ENCODE measurements around the gene NR4A1.

- TF ChIP-seq CTCF (IDR thresholded peaks at IDR 0.05), result no peak
- no peak for TF ChIP-seq SP1 (CRISPR knock-in tag; conservative IDR thresholded peaks at IDR 0.05)
- TF ChIP-seq ATF3 (CRISPR knock-in tag; conservative IDR thresholded peaks at IDR 0.05), result no peak
- no peak for TF ChIP-seq ZNF219 (CRISPR knock-in tag; IDR thresholded peaks at IDR 0.05; ENCODE audit: borderline replicate concordance)
Observed at GRCh38 chr12:52007158-52007921, 43.9 kb upstream of the NR4A1 start.
